Measurements from ENCODE around the gene ZNF618. TPM values are rescaled to one million over a fixed set of nuclear protein-coding genes. Genes with fewer than 3 reads are reported as not detected.

The ZNF618 gene
- total RNA-seq, 1 experiment from 2014 or later: 22.0 TPM

- ChIA-PET POLR2A (interaction anchor here (0.6 kb wide), 1 partner anchor 40 kb away, joined by 3 read pairs; no protein-coding TSS in a partner anchor), CTCF (interaction anchor here (1.0 kb wide), 2 partner anchors 117 to 254 kb away, joined by 3 read pairs; no protein-coding TSS in a partner anchor)
- H3K9me3 Mint-ChIP-seq: no peaks in the 10 kb centered on the region
- no peak for TF ChIP-seq TEAD1 (CRISPR knock-in tag; IDR thresholded peaks at IDR 0.05)
- no peak for TF ChIP-seq ZNF512 (CRISPR knock-in tag; IDR thresholded peaks at IDR 0.05; ENCODE audit: borderline replicate concordance)
- no peak for TF ChIP-seq NR1H2 (CRISPR knock-in tag; IDR thresholded peaks at IDR 0.05)
- no peak for TF ChIP-seq NFATC4 (CRISPR knock-in tag; IDR thresholded peaks at IDR 0.05)
- no peak for TF ChIP-seq ZSCAN18 (CRISPR knock-in tag; IDR thresholded peaks at IDR 0.05)
- no peak for TF ChIP-seq TP53 (CRISPR knock-in tag; IDR thresholded peaks at IDR 0.05)
- no peak for TF ChIP-seq TCF7 (CRISPR knock-in tag; IDR thresholded peaks at IDR 0.05; ENCODE audit: low read depth)
- H3K4me1 Mint-ChIP-seq: no peaks in the 10 kb centered on the region
- no peaks in the 10 kb centered on the region for H3K27me3 Mint-ChIP-seq (ENCODE audit: low read depth)
- H3K4me3 Mint-ChIP-seq: no peak overlapping the region
- no peak overlapping the region for H3K27ac Mint-ChIP-seq
- peaks cover 11% of the 10 kb centered on the region for H3K36me3 Mint-ChIP-seq
- ATAC-seq (no peak), DNase-seq (ENCODE audit: low spot score) (no peak)
Observed at GRCh38 chr9:113990975-113991471, 114.9 kb downstream of the ZNF618 start.

GRCh38 chr9:113991714-113992113 is 115.6 kb downstream of the ZNF618 start:
- Mint-ChIP-seq H3K27ac (no peak overlapping the region), H3K9me3 (no peaks in the 10 kb centered on the region), H3K27me3 (ENCODE audit: low read depth) (no peaks in the 10 kb centered on the region), H3K36me3 (peaks cover 11% of the 10 kb centered on the region), H3K4me3 (no peak overlapping the region), H3K4me1 (no peaks in the 10 kb centered on the region)
- DNase-seq (ENCODE audit: low spot score): no peak
- CTCF ChIA-PET: no interaction called here
- no peak for ATAC-seq
- POLR2A ChIA-PET: no interaction called here
- TF ChIP-seq ZNF512 (CRISPR knock-in tag; IDR thresholded peaks at IDR 0.05; ENCODE audit: borderline replicate concordance) (no peak), ZNF423 (CRISPR knock-in tag; IDR thresholded peaks at IDR 0.05) (no peak), ZNF121 (CRISPR knock-in tag; IDR thresholded peaks at IDR 0.05) (no peak), CREM (CRISPR knock-in tag; IDR thresholded peaks at IDR 0.05) (no peak), HMGXB4 (CRISPR knock-in tag; IDR thresholded peaks at IDR 0.05) (no peak), TEAD1 (CRISPR knock-in tag; IDR thresholded peaks at IDR 0.05) (no peak), E2F5 (CRISPR knock-in tag; IDR thresholded peaks at IDR 0.05) (no peak), TP53 (CRISPR knock-in tag; IDR thresholded peaks at IDR 0.05) (no peak), ZNF396 (CRISPR knock-in tag; IDR thresholded peaks at IDR 0.05; ENCODE audit: borderline replicate concordance) (no peak), GABPB1 (CRISPR knock-in tag; IDR thresholded peaks at IDR 0.05) (no peak), NFATC4 (CRISPR knock-in tag; IDR thresholded peaks at IDR 0.05) (no peak), EMX1 (CRISPR knock-in tag; IDR thresholded peaks at IDR 0.05) (no peak), CDX4 (CRISPR knock-in tag; IDR thresholded peaks at IDR 0.05; ENCODE audit: borderline replicate concordance) (no peak), NR2C2 (CRISPR knock-in tag; IDR thresholded peaks at IDR 0.05) (no peak), ZNF532 (CRISPR knock-in tag; IDR thresholded peaks at IDR 0.05; ENCODE audit: borderline replicate concordance) (no peak), PRRX2 (CRISPR knock-in tag; IDR thresholded peaks at IDR 0.05) (no peak), ZNF263 (CRISPR knock-in tag; IDR thresholded peaks at IDR 0.05; ENCODE audit: low read depth) (no peak)
- TF ChIP-seq, protein P1, sequence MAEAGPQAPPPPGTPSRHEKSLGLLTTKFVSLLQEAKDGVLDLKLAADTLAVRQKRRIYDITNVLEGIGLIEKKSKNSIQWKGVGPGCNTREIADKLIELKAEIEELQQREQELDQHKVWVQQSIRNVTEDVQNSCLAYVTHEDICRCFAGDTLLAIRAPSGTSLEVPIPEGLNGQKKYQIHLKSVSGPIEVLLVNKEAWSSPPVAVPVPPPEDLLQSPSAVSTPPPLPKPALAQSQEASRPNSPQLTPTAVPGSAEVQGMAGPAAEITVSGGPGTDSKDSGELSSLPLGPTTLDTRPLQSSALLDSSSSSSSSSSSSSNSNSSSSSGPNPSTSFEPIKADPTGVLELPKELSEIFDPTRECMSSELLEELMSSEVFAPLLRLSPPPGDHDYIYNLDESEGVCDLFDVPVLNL (CRISPR knock-in tag; IDR thresholded peaks at IDR 0.05; ENCODE audit: borderline replicate concordance, low read depth): no peak
